ENCODE measurements around the gene GPR61.

The GPR61 gene

GRCh38 chr1:109539676-109540075 is at the start of gene GPR61:
TSS of gene GPR61 (plus strand) at chr1:109539872. CDS start at chr1:109543023, 3,151 bp downstream.
- no peak for DNase-seq

- no peak for DNase-seq
These were observed 49.4 kb upstream of the GPR61 start for GRCh38 chr1:109490029-109490933.

GRCh38 chr1:109490934-109491302 is 48.8 kb upstream of the GPR61 start:
- no peak for DNase-seq

GRCh38 chr1:109491372-109491771 is 48.3 kb upstream of the GPR61 start:
- DNase-seq, result no peak

- DNase-seq, result no peak
These were observed 46.9 kb upstream of the GPR61 start for GRCh38 chr1:109492779-109493178.

- no peak for DNase-seq
These were observed 46.4 kb upstream of the GPR61 start for GRCh38 chr1:109493227-109493626.

- DNase-seq, result peak; percentile 6
These were observed 45.7 kb upstream of the GPR61 start, which contains the start of gene CYB561D1 for GRCh38 chr1:109493805-109494539. TSS of gene CYB561D1 (plus strand) at chr1:109494094. CDS start at chr1:109494140, 46 bp downstream.

- no peak for DNase-seq
These were observed 43.9 kb upstream of the GPR61 start for GRCh38 chr1:109495738-109496137.

GRCh38 chr1:109497449-109498160 is 42.1 kb upstream of the GPR61 start:
- DNase-seq, result no peak

- peak; percentile 88 for DNase-seq
These were observed 41.4 kb upstream of the GPR61 start for GRCh38 chr1:109498161-109498801.

GRCh38 chr1:109499081-109499480 is 40.6 kb upstream of the GPR61 start:
- DNase-seq, result no peak

- DNase-seq, result no peak
These were observed 39.8 kb upstream of the GPR61 start for GRCh38 chr1:109499661-109500536.

- no peak for DNase-seq
These were observed 38.7 kb upstream of the GPR61 start for GRCh38 chr1:109500941-109501381.

- DNase-seq, result no peak
These were observed 37.9 kb upstream of the GPR61 start for GRCh38 chr1:109501644-109502363.

GRCh38 chr1:109502364-109502851 is 37.3 kb upstream of the GPR61 start:
- DNase-seq, result no peak

GRCh38 chr1:109503935-109504334 is 35.7 kb upstream of the GPR61 start:
- DNase-seq, result no peak

GRCh38 chr1:109504974-109505373 is 34.7 kb upstream of the GPR61 start:
- DNase-seq, result no peak

- DNase-seq, result no peak
These were observed 31.4 kb upstream of the GPR61 start for GRCh38 chr1:109508001-109508872.

- no peak for DNase-seq
These were observed 30.8 kb upstream of the GPR61 start for GRCh38 chr1:109508873-109509175.
